ELF-1 (cell line): ENCODE measurements around the gene ARHGAP42.

Experiments used
- DNase-seq: peaks from one replicate; pipeline ENCODE4 v3.0.0-alpha.2; 2016; ENCODE audit warnings: low read depth, low spot score

ARHGAP42 gene

GRCh38 chr11:100831929-100832494 is 144.9 kb downstream of the ARHGAP42 start:
- DNase-seq, result no peak

GRCh38 chr11:100832829-100833228 is 145.7 kb downstream of the ARHGAP42 start:
- DNase-seq, result no peak

DNA sequence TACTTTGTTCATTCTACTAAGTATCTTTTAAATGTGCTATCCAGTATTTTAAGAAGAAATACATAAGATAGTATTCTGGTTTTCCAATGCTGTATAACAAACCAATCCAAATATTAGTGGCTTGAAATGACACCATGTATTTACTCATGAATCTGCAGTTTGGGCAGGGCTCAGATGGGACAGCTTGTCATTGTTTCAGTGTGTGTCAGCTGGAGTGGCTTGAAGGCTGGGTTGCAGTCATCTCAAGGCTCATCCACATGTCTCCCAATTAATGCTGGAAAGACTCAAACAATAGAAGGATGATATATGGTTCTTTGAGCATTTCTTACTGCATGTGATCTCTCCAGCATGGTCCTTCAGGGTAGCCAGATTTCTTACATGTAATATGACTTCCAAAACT is 146.2 kb downstream of the ARHGAP42 start:
- DNase-seq, result no peak

DNA sequence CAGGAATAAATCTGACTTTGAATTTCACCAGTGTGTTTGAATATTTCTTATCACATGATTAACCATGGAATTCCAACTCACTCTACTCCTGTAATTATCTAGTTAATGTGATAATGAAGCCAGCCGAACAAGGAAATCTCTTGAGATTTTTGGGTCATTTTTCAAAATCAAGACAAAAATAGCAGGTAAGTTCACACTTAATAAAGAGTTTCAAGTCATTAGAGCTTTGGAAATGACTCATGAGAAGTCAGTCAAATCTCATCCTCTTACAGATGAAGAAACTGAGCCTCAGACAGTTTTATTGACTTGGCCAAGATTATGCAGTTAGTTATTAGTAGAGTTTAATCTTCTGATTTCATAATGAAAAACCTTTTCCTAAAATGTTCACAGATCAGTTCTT is 148.8 kb downstream of the ARHGAP42 start:
- no peak for DNase-seq

- no peak for DNase-seq
Observed at GRCh38 chr11:100837311-100837710, 150.2 kb downstream of the ARHGAP42 start.

- no peak for DNase-seq
Observed at GRCh38 chr11:100841711-100842407, 154.8 kb downstream of the ARHGAP42 start.

DNA sequence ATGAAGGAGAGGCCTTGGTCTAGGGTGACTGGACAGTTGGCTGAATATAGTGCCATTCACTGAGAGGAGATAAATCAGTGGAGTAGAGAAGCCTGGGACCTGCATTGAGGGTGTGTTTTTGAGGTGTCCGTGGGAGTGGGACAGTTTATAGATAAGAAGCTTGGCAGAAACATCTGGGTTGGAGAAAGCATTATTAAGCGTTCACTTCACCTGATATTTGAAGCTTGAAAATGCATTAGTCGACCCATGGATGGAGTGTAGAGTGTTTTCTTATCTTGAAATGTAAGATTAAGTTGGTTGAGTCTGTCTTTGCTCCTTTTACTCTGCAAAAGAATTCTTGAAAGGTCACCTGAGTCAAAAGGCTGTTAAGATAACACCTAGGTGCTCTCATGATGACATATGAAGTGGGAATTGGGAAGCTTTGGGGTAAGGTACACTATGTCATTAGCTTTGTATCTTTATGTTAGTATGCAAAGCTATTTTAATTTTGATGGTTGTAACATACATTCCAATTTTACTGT is 160.7 kb downstream of the ARHGAP42 start:
- DNase-seq, result no peak

DNA sequence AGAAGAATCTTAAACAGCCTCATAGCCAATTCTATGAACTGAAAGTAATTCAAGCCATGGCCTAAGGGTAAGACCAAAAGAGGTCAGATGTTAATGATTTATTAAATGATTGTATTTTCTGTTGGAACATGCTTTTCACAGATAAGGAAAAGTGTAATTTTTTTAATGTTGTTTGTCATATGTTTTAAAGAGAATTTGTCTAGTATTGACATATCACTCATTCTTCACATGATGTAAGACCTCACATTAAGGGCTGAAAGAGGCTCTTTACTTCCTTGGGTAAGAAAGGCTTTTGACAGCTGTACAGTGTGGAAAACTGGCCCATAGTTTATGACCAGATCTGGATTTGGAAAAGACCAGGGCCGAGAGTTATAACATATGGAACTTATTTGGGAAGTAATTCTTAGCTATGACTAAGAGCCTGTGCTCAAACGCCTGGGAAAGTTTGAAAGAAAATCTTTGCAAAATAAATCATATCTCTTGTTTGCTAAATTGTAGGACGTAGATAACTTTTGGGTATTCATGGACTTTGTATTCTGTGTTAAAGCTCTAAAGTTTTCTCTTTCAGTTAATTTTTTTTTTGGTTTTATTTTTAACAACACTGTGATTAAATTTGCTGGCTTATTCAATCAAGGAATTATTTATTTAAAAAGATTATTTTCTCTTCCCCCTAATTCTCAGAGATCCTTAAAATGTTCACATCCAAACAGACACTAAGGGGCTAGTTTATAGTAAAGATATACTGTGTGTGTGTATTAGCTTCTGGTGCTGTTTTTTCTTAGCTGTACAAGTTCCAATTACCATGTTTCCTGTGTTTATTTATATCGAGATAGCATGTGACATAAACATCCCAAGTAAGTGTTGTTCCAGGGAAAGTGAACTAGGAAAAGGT is 162.2 kb downstream of the ARHGAP42 start:
- DNase-seq, result no peak

DNA sequence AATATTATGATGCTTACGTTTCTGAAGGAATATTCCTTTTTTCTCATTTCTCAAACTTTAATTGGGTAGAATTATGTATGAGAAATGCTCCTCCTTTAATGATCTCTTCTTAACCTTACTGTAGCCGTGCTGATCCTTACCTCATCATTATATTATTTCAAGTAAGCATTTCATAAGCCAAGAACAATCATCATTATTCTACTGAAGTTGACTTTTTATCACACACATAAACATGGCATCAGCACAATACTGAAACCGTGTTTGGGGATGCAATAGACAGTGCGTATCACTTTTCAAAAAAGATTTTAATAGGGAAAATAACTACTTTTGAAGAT is 162.8 kb downstream of the ARHGAP42 start:
- DNase-seq, result no peak

- no peak for DNase-seq
Observed at GRCh38 chr11:100851147-100851546, 164.1 kb downstream of the ARHGAP42 start.

DNA sequence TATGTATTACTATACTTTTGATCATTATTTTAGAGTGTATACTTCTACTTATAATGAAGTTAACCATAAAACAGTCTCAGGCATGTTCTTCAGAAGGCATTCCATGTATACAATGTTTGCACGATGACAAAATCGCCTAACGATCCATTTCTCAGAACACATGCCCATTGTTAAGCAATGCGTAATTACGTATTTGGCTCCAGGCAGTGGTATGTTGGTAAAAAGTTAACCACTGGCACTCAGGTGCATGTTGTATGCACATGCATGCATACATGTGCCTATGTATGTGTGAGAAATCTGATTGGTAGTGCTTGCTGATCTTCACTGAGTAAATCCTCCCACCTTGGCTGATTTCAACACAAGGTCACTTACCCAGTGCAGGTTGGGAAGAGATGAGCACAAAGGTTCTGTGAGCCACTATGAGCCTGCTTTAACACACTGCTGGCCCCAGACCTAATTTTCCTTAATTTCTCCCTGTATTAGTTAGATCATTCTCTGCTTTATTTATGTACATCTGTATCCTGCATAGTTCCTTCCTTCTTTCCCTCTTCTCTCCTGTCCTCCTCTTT is 164.6 kb downstream of the ARHGAP42 start:
- no peak for DNase-seq

DNA sequence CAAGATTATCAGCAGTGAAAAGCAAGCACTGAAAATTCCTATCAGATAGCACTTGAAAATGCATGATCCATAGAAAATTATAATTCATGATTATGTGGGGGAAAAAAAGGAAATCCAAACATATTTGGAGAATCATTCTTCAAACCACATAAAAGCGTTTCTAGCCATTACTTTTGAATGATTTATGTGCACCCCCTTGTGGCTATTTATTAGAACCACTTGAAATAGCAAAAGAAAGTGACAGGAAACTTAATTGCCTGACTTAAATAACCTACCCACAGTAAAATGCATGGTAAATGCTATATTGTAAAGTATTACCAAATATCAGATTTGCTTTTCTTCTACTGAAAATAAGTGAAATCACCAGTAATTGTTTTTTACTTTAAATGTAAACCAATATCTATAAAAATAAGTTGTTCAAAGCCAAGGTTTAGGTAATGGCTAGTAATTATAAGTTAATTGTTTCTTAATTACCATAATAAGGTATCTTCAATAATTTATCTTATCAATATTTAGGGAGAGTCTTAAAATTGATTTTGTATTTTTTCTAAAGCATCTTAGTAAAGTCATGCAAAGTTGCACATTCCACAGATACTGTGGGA is 168.5 kb downstream of the ARHGAP42 start:
- no peak for DNase-seq

- peak; percentile 7 for DNase-seq
Observed at GRCh38 chr11:100857236-100858005, 170.3 kb downstream of the ARHGAP42 start.

GRCh38 chr11:100860318-100861155 is 173.4 kb downstream of the ARHGAP42 start:
- DNase-seq, result no peak

- no peak for DNase-seq
Observed at GRCh38 chr11:100861212-100861611, 174.1 kb downstream of the ARHGAP42 start.

DNA sequence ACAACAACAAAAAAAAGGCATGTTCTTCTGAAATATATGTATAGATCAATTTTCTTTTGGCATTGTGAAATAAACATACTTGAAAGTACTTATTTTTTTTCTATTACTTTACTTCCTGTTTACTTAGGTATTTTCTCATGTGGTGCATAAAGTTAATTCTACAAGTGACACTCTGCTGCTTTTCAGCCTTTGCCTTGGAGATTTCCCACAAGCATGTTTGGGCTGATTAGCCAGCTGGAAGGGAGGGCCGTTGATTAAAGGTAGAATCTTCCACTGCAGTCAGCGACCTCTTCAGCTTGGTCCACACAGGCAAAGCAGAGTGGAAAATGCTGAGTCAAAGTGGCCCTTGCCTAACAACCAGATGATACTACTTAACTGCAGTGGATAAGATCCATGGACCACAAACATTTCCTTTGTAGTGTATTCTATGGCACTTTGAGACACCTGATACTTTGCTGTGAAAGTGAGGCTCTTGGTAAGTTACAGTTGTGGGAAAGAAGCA is 176.0 kb downstream of the ARHGAP42 start:
- peak; percentile 20 for DNase-seq

DNA sequence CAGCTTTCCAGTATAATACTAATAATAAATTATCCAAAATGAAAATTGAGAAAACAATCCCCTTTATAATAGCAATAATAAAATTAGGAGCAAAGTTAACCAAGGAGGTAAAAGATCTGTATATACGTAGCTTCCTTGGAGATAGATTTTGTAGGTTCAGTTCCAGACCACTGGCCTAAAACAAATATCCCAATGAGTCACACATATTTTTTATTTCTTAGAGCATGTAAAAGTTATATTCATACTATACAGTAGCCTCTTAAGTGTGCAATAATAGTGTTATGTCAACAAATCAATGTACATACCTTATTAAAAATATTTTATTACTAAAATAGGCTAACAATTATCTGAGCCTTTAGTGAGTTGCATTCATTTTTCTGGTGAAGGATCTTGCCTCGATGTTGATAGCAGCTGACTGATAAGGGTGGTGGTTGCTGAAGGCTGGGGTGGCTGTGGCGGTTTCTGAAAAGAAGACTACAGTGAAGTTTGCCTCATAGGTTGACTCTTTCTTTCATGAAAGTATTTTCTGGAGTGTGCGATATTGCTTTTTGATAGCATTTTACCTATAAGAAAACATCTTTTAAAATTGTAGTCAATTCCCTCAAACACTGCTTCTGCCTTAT is 178.5 kb downstream of the ARHGAP42 start:
- DNase-seq, result no peak

DNA sequence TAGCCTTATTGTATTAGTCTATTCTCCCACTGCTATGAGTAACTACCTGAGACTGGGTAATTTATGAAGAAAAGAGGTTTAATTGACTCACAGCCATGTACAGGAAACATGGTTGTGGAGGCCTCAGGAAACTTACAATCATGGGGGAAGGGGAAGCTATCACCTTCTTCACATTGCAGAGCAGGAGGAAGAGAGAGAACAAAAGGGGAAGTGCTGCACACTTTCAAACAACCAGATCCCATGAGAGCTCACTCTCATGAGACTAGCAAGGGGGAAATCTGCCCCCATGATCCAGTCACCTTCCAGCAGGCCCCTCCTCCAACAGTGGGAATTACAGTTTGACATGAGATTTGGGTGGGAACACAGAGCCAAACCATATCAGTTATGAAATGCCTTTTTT is 179.4 kb downstream of the ARHGAP42 start:
- no peak for DNase-seq

GRCh38 chr11:100867606-100868005 is 180.5 kb downstream of the ARHGAP42 start:
- DNase-seq, result no peak
